CD4-positive, alpha-beta T cell treated with Interleukin-1 beta for 1 hour (primary cell): ENCODE results near the gene CALU.

Source experiments
- DNase-seq, 2 donors: peaks; one replicate each; pipeline ENCODE4 v3.0.0-alpha.2; 2020 to 2022

CALU gene

GRCh38 chr7:128739048-128739962 lies at the start of gene CALU:
TSS of gene CALU (plus strand) at chr7:128739359. CDS start at chr7:128748584, 9,225 bp downstream.
- DNase-seq, result peak; percentile 92 to 93

- no peak for DNase-seq
These were observed 47.9 kb upstream of the CALU start for GRCh38 chr7:128691227-128691626.

- DNase-seq, result no peak
These were observed 46.4 kb upstream of the CALU start for GRCh38 chr7:128692623-128693270.

- DNase-seq, result no peak
These were observed 45.7 kb upstream of the CALU start for GRCh38 chr7:128693373-128694015.

GRCh38 chr7:128694738-128695137 lies 44.4 kb upstream of the CALU start:
- DNase-seq, result no peak

- peak; percentile 46 to 71 for DNase-seq
These were observed 41.8 kb upstream of the CALU start for GRCh38 chr7:128697302-128697905.

- DNase-seq, result no peak
These were observed 39.9 kb upstream of the CALU start for GRCh38 chr7:128699196-128699712.

GRCh38 chr7:128699895-128700294 lies 39.3 kb upstream of the CALU start:
- no peak for DNase-seq

- DNase-seq, result no peak
These were observed 37.9 kb upstream of the CALU start for GRCh38 chr7:128701062-128701785.

GRCh38 chr7:128703609-128704241 lies 35.4 kb upstream of the CALU start:
- no peak for DNase-seq

GRCh38 chr7:128705891-128706333 lies 33.2 kb upstream of the CALU start:
- no peak for DNase-seq

GRCh38 chr7:128707752-128708151 lies 31.4 kb upstream of the CALU start:
- DNase-seq, result no peak

- DNase-seq, result no peak
These were observed 30.9 kb upstream of the CALU start for GRCh38 chr7:128708235-128708634.

- DNase-seq, result no peak
These were observed 30.3 kb upstream of the CALU start for GRCh38 chr7:128708824-128709223.

GRCh38 chr7:128710481-128710880 lies 28.7 kb upstream of the CALU start:
- peak in 1 of 2 donors; percentile 24 for DNase-seq

GRCh38 chr7:128713794-128714193 lies 25.4 kb upstream of the CALU start:
- DNase-seq, result no peak

- DNase-seq, result no peak
These were observed 24.3 kb upstream of the CALU start for GRCh38 chr7:128714701-128715495.

GRCh38 chr7:128718967-128719642 lies 20.1 kb upstream of the CALU start:
- DNase-seq, result no peak

- DNase-seq, result no peak
These were observed 17.8 kb upstream of the CALU start for GRCh38 chr7:128721376-128721775.

- DNase-seq, result no peak
These were observed 14.4 kb upstream of the CALU start for GRCh38 chr7:128724743-128725142.
